ENCODE measurements around the gene SCN2A.

The SCN2A gene

DNA sequence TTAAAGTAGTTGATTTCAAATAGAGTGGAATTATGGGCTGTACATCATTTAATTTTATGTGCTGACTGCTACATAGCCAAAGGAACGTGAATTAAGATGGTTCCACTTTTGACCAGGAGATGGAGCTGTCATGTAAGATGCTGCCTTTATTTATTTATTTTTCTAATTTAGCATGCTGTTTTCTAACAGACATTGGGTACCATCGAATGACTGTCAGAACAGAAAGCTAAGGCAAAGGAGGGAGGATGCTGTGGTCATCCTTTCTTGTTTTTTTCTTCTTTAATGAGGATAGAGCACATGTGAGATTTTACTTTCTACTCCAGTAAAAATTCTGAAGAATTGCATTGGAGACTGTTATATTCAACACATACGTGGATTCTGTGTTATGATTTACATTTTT lies at the start of gene SCN2A:
SCN2A (plus strand) TSS at position 185 of the 400 bp plus-strand sequence. CDS start 56,410 bp downstream, outside the sequence.
- H3K27ac Mint-ChIP-seq: no peak within 1 kb of the TSS
- no peaks in the 10 kb centered on the region for H3K4me1 Mint-ChIP-seq
- peaks cover 3% of the 10 kb centered on the region for H3K27me3 Mint-ChIP-seq
- no peak within 1 kb of the TSS for H3K4me3 Mint-ChIP-seq
- no peaks in the 10 kb centered on the region for H3K36me3 Mint-ChIP-seq
- no peaks in the 10 kb centered on the region for H3K9me3 Mint-ChIP-seq
- DNase-seq (ENCODE audit: low spot score in 2 of 2) (peak in 1 of 2 donors; percentile 1), ATAC-seq (ENCODE audit: low read depth) (no peak)

GRCh38 chr2:165191096-165191728 lies 48.0 kb upstream of the SCN2A start:
- no peaks in the 10 kb centered on the region for H3K9me3 Mint-ChIP-seq
- H3K4me3 Mint-ChIP-seq: no peak overlapping the region
- no peak for DNase-seq (ENCODE audit: low spot score in 2 of 2)
- H3K27ac Mint-ChIP-seq: no peak overlapping the region
- H3K27me3 Mint-ChIP-seq: peaks cover 8% of the 10 kb centered on the region
- no peak for ATAC-seq (ENCODE audit: low read depth)
- H3K4me1 Mint-ChIP-seq: peaks cover 22% of the 10 kb centered on the region
- H3K36me3 Mint-ChIP-seq: no peaks in the 10 kb centered on the region

- H3K4me1 Mint-ChIP-seq: peaks cover 27% of the 10 kb centered on the region
- H3K9me3 Mint-ChIP-seq: no peaks in the 10 kb centered on the region
- ATAC-seq (ENCODE audit: low read depth) (peak; percentile 56), DNase-seq (ENCODE audit: low spot score in 2 of 2) (no peak)
- no peak overlapping the region for H3K27ac Mint-ChIP-seq
- H3K36me3 Mint-ChIP-seq: no peaks in the 10 kb centered on the region
- no peak overlapping the region for H3K4me3 Mint-ChIP-seq
- H3K27me3 Mint-ChIP-seq: peaks cover 10% of the 10 kb centered on the region
Measured at GRCh38 chr2:165192729-165193128, 46.5 kb upstream of the SCN2A start.

DNA sequence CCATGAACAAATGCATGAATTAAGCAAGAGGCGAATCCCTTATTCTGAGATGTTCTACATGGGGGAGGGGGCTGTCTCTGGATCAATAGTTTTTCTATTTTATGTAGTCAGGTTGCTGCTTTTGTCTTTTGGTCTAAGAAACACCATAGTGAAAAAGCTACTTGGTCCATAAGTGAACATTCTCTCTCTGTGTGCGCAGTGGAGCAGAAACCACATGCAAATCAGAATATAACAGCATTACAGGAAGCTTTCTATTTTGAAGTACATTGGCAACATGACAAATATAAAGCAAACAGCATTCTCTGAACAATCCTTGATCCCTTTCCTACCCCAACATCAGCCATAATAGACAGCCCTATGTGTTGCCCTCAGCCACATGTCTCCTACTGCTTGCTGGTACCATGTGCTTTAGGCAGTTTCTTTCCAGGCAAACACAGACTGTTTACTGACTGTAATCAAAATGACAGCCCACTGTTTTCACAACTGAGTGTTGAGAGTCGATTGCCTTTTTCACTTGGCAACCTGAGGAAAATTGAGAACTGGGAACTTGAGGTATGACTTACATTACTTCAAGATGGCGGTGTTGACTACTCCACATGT lies 45.9 kb upstream of the SCN2A start:
- Mint-ChIP-seq H3K36me3 (no peaks in the 10 kb centered on the region), H3K27me3 (peaks cover 10% of the 10 kb centered on the region), H3K9me3 (no peaks in the 10 kb centered on the region), H3K27ac (peak overlapping the region; percentile 36), H3K4me1 (peaks cover 27% of the 10 kb centered on the region), H3K4me3 (peak overlapping the region; percentile 8)
- ATAC-seq (ENCODE audit: low read depth): peak; percentile 93
- peak; percentile 6 to 25 for DNase-seq (ENCODE audit: low spot score in 2 of 2)

- no peaks in the 10 kb centered on the region for H3K9me3 Mint-ChIP-seq
- ATAC-seq (ENCODE audit: low read depth): no peak
- H3K27ac Mint-ChIP-seq: no peak overlapping the region
- DNase-seq (ENCODE audit: low spot score in 2 of 2): no peak
- H3K4me1 Mint-ChIP-seq: peaks cover 29% of the 10 kb centered on the region
- H3K4me3 Mint-ChIP-seq: no peak overlapping the region
- no peaks in the 10 kb centered on the region for H3K36me3 Mint-ChIP-seq
- peaks cover 7% of the 10 kb centered on the region for H3K27me3 Mint-ChIP-seq
Measured at GRCh38 chr2:165196411-165196810, 42.8 kb upstream of the SCN2A start.

- Mint-ChIP-seq H3K4me3 (no peak overlapping the region), H3K4me1 (peaks cover 30% of the 10 kb centered on the region), H3K36me3 (no peaks in the 10 kb centered on the region), H3K9me3 (no peaks in the 10 kb centered on the region), H3K27ac (no peak overlapping the region), H3K27me3 (peaks cover 6% of the 10 kb centered on the region)
- no peak for ATAC-seq (ENCODE audit: low read depth)
- no peak for DNase-seq (ENCODE audit: low spot score in 2 of 2)
Measured at GRCh38 chr2:165197346-165197745, 41.9 kb upstream of the SCN2A start.

GRCh38 chr2:165198181-165198580 lies 41.0 kb upstream of the SCN2A start:
- Mint-ChIP-seq H3K27ac (no peak overlapping the region), H3K9me3 (no peaks in the 10 kb centered on the region), H3K36me3 (no peaks in the 10 kb centered on the region), H3K4me1 (peaks cover 24% of the 10 kb centered on the region), H3K4me3 (no peak overlapping the region), H3K27me3 (peaks cover 6% of the 10 kb centered on the region)
- ATAC-seq (ENCODE audit: low read depth) (no peak), DNase-seq (ENCODE audit: low spot score in 2 of 2) (no peak)

DNA sequence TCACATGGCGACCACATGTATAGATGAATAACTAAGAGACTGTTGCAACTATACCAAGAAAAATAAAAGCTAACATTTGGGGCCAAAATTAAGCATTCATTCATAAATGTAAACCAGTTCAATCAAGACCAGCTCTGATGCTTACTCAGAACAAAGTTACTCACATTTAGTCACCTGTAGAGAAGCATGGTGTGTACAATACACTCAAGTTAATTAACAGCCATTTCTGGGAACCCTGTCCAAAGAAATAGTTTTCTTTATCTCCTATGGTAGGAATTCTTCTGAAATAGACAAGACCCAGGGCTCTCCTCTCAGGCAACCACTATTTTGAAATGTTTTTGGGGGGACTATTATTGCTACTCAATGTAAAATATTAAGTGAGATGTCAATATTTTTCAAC lies 37.0 kb upstream of the SCN2A start:
- ATAC-seq (ENCODE audit: low read depth) (no peak), DNase-seq (ENCODE audit: low spot score in 2 of 2) (no peak)
- peaks cover 4% of the 10 kb centered on the region for H3K27me3 Mint-ChIP-seq
- no peak overlapping the region for H3K27ac Mint-ChIP-seq
- H3K36me3 Mint-ChIP-seq: no peaks in the 10 kb centered on the region
- H3K4me1 Mint-ChIP-seq: peaks cover 8% of the 10 kb centered on the region
- H3K9me3 Mint-ChIP-seq: peaks cover 1% of the 10 kb centered on the region
- H3K4me3 Mint-ChIP-seq: no peak overlapping the region

DNA sequence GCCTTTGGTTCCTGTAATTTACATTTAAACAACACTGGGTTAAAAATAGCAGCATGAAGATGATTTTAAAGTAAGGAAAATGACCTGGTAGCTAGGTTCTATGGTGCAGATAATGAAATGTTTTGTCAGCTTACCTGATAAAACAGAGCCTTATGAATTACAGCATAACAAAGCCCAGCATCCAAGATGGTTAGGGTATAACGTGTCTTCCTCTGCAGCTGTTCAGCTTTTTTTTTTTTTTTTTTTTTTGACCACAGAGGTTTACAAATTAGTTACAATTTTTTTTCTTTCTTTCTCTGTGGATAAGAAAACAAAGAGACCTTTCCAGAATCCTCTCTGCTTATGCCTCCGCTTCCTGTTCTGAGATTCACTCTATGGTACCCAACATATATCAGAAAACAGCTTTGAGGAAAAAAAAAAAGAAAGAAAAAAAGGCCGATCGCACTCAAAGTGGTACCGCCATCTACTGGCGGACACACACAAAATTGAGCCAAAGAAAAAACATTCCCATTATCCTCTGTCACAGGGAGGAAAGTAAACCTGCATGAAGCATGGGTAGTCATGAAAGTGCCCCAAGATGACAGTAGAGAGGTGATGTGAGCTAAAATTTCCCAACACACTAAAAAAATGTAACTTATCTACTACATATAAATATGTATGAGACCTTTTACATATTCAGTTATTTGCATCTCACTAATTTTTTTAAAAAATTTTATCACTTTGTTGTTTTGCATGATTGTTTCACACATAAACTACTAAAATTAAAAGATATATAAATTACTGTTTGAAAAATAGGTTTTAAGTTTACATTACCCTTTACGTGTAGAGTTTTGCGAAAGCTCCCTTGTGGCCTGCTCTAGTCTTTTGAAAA lies 35.3 kb upstream of the SCN2A start, which contains the start of gene SCN3A:
SCN3A (minus strand) TSS at position 362 of the 871 bp plus-strand sequence. CDS start 27,656 bp downstream, outside the sequence.
- ATAC-seq (ENCODE audit: low read depth) (peak; percentile 56), DNase-seq (ENCODE audit: low spot score in 2 of 2) (peak in 1 of 2 donors; percentile 25)
- Mint-ChIP-seq H3K4me1 (peaks cover 6% of the 10 kb centered on the region), H3K4me3 (peak within 1 kb of the TSS; percentile 69), H3K36me3 (no peaks in the 10 kb centered on the region), H3K27me3 (peaks cover 2% of the 10 kb centered on the region), H3K9me3 (peaks cover 1% of the 10 kb centered on the region), H3K27ac (no peak within 1 kb of the TSS)

GRCh38 chr2:165205865-165206264 lies 33.3 kb upstream of the SCN2A start:
- Mint-ChIP-seq H3K27ac (no peak overlapping the region), H3K4me1 (peaks cover 6% of the 10 kb centered on the region), H3K27me3 (peaks cover 2% of the 10 kb centered on the region), H3K36me3 (no peaks in the 10 kb centered on the region), H3K4me3 (no peak overlapping the region), H3K9me3 (peaks cover 1% of the 10 kb centered on the region)
- ATAC-seq (ENCODE audit: low read depth): no peak
- DNase-seq (ENCODE audit: low spot score in 2 of 2): no peak

GRCh38 chr2:165208094-165208493 lies 31.1 kb upstream of the SCN2A start:
- DNase-seq (ENCODE audit: low spot score in 2 of 2) (no peak), ATAC-seq (ENCODE audit: low read depth) (no peak)
- Mint-ChIP-seq H3K27ac (no peak overlapping the region), H3K36me3 (no peaks in the 10 kb centered on the region), H3K4me1 (no peaks in the 10 kb centered on the region), H3K9me3 (peaks cover 1% of the 10 kb centered on the region), H3K27me3 (peaks cover 2% of the 10 kb centered on the region), H3K4me3 (no peak overlapping the region)

GRCh38 chr2:165214093-165214492 lies 25.1 kb upstream of the SCN2A start:
- DNase-seq (ENCODE audit: low spot score in 2 of 2) (no peak), ATAC-seq (ENCODE audit: low read depth) (no peak)
- H3K9me3 Mint-ChIP-seq: no peaks in the 10 kb centered on the region
- no peak overlapping the region for H3K27ac Mint-ChIP-seq
- H3K4me1 Mint-ChIP-seq: no peaks in the 10 kb centered on the region
- H3K4me3 Mint-ChIP-seq: no peak overlapping the region
- no peaks in the 10 kb centered on the region for H3K27me3 Mint-ChIP-seq
- no peaks in the 10 kb centered on the region for H3K36me3 Mint-ChIP-seq

DNA sequence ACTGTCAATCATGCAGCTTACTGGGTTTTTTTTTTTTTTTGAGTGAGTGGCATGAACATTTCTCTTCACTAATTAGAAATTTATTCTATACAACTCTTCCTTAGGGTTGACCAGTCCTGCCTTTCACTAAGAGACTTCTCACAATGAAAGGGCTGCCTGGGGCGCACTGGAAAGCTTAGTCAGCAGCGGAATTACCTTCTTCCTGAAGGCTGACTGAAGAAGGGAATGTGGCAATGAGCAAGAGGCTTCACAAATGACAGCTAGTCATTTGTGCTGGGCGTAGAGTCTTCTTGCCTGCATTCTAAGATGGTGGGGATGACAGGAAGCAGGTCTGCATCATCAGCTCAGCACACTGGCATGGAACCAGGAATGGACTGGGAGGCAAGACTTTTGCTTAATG lies 19.7 kb upstream of the SCN2A start:
- no peak for ATAC-seq (ENCODE audit: low read depth)
- no peak overlapping the region for H3K27ac Mint-ChIP-seq

GRCh38 chr2:165224941-165225340 lies 14.3 kb upstream of the SCN2A start:
- no peaks in the 10 kb centered on the region for H3K9me3 Mint-ChIP-seq
- H3K27me3 Mint-ChIP-seq: peaks cover 6% of the 10 kb centered on the region

More for the DNA sequence above, 19.7 kb upstream of the SCN2A start:
- Mint-ChIP-seq H3K4me1 (no peaks in the 10 kb centered on the region), H3K36me3 (no peaks in the 10 kb centered on the region), H3K9me3 (no peaks in the 10 kb centered on the region), H3K4me3 (no peak overlapping the region), H3K27me3 (peaks cover 4% of the 10 kb centered on the region)
- no peak for DNase-seq (ENCODE audit: low spot score in 2 of 2)

More at GRCh38 chr2:165224941-165225340, 14.3 kb upstream of the SCN2A start:
- Mint-ChIP-seq H3K4me1 (no peaks in the 10 kb centered on the region), H3K36me3 (no peaks in the 10 kb centered on the region), H3K4me3 (no peak overlapping the region), H3K27ac (no peak overlapping the region)
- ATAC-seq (ENCODE audit: low read depth) (no peak), DNase-seq (ENCODE audit: low spot score in 2 of 2) (no peak)
